Activated naive CD4-positive, alpha-beta T cell treated with anti-CD3 and anti-CD28 coated beads, Interleukin-2, amount 50 U/mL, for 72 hours (primary cell): ENCODE data around the gene TNRC6C. TPM values are rescaled to one million over a fixed set of nuclear protein-coding genes. Genes with fewer than 3 reads are reported as not detected.
"Not testable (repeated sequence)": the region's sequence is repeated elsewhere in the genome, so short reads cannot be mapped to it uniquely, and the experiment has no call there.

Experiments
- ATAC-seq, 2 donors: fragments of 150-1000 bp; cut with Tn5 transposase; 2 replicates each; pipeline ENCODE4 v1.10.0; 2021; ENCODE audit warnings: mild to moderate bottlenecking in 2 of 2, moderate library complexity in 2 of 2
- DNase-seq, 2 donors: peaks; one replicate each; pipeline ENCODE4 v3.0.0; 2021 to 2022; ENCODE audit warnings: low spot score in 2 of 2
- H3K27ac Mint-ChIP-seq, 2 donors: one replicate each; pipeline ENCODE4 v1.8.0; 2022; ENCODE audit warnings: mild to moderate bottlenecking in 2 of 2, mixed read lengths in 2 of 2
- H3K36me3 Mint-ChIP-seq, 2 donors: one replicate each; pipeline ENCODE4 v1.8.0; 2022; ENCODE audit warnings: mixed read lengths in 2 of 2
- H3K9me3 Mint-ChIP-seq, 2 donors: one replicate each; pipeline ENCODE4 v1.8.0; 2022; ENCODE audit warnings: mixed read lengths in 2 of 2
- total RNA-seq, 2 donors: library from RNA; stranded (reverse); gene quantifications; one replicate each; pipeline ENCODE4 v1.2.3, GENCODE V29; 2022

Gene TNRC6C
- total RNA-seq, 2 donors from 2014 or later, result 13.4 to 28.8 TPM

- Mint-ChIP-seq H3K36me3 (peaks cover 0 to 1% of the 10 kb centered on the region in 2 donors), H3K27ac (no peak overlapping the region), H3K9me3 (no peaks in the 10 kb centered on the region)
- ATAC-seq (no peak), DNase-seq (no peak)
Measured at GRCh38 chr17:77952368-77952767, 6.1 kb upstream of the TNRC6C start.

DNA sequence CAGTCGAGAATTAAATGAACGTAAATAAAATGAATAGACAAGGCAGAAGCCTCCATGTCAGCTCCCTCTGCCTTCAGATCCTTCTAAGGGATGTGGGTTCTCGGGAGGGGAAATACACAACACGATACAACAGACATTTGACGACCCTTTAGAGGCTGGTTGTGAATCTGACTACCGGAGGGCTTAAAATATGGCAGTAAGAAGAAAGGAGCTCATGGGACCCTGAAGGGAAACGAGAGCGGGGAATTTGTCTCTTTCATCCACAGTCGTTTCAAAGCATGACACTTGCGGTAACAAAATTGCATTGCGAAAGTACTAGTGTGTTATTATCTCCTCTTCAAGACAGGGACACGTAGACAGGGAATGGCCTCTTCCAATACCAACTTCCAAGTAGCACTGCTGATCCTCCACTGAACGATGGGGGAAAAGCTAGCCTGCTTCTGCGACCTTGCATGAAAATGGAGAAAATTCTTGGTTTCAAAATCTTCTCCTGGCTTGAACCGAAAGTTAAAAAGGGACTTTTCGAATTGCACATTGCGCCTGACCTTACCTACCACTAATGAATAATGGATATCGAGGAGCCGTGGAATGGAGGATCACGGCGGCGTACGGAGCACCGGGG is 1.2 kb upstream of the TNRC6C start:
- H3K36me3 Mint-ChIP-seq, result peaks cover 11 to 16% of the 10 kb centered on the region in 2 donors
- ATAC-seq, result peak in 1 of 2 donors; percentile 5
- H3K9me3 Mint-ChIP-seq, result no peaks in the 10 kb centered on the region
- peak in 1 of 2 donors; percentile 6 for DNase-seq
- peak overlapping the region; percentile 94 to 96 for H3K27ac Mint-ChIP-seq

GRCh38 chr17:77958716-77959125 is 218 bp downstream of the TNRC6C start:
- Mint-ChIP-seq H3K27ac (peak overlapping the region in 1 of 2 donors; percentile 94), H3K36me3 (peaks cover 11 to 16% of the 10 kb centered on the region in 2 donors), H3K9me3 (no peaks in the 10 kb centered on the region)
- DNase-seq, result no peak
- no peak for ATAC-seq

DNA sequence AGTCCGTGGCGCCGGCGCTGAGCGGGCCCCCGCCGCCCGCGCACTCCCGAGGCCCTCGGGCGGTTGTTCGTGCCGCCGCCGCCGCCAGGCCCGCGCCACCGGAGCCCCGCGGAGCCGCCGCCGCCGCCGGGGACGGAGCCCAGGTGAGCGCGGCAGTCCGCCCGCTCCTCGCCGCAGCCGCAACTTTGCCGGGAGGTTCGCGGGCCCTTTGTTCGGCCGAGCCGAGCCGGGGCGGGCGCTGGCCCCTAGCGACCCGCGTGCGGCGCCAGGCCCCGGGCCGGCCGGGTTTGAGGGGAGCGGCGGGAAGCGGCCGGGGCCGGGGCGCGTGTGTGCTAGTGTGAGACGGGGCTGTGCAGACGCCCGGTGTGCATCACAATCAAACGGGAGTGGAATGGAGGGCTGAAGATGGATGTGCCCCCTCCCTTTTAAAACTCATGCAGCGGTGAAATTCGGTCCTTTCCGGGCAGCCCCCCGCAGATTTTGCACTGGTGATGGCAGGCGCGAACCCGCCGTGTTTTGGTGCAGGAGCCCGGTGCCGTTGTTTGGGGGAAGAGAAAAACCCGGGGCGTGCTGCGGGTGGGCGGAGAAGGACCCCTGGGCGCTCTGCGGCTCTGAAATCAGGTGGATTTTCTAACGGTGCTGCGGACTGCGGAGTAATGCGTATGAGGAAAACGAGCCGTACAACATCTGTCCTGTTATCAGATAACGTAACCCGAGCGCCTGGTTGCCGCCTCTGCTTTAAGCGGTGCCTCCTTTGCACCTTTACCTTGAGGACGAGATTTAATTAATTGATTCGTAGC is 823 bp downstream of the TNRC6C start:
- peak; percentile 45 to 59 for DNase-seq
- Mint-ChIP-seq H3K27ac (peak overlapping the region; percentile 86 to 96), H3K36me3 (peaks cover 11 to 16% of the 10 kb centered on the region in 2 donors), H3K9me3 (no peaks in the 10 kb centered on the region)
- ATAC-seq, result no peak

DNA sequence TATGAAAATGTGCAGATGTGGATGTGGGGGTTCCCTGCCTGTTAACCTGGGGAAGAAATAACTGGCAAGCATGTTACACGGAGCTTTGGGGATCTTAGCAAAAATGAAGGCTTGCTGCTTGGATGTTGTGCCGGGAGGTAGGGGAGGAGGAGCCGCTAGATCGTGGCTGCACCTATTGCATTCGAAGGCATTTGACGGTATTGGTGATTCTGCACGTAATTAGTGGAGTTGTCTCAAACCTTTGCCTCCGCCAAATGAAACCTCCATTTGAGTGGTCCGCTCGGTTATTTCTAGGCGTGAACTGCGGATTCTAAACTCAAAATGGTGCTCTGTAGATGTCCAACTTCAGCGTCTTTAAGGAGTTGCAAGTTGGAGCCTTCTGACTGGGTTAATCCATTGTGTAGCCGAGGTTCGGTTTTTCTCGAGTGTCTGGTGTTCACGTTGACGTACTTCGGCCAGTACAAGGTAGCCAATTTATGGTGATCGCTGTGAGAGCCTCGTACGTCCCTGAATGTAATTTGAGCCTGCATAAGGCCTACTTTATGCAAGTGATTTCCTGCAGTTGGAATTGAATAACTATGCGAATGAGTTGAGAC is 1.5 kb downstream of the TNRC6C start:
- Mint-ChIP-seq H3K27ac (peak overlapping the region; percentile 86 to 96), H3K9me3 (no peaks in the 10 kb centered on the region), H3K36me3 (peaks cover 11 to 16% of the 10 kb centered on the region in 2 donors)
- ATAC-seq (peak in 1 of 2 donors; percentile 21), DNase-seq (no peak)

GRCh38 chr17:77961741-77962140 is 3.2 kb downstream of the TNRC6C start:
- DNase-seq (no peak), ATAC-seq (no peak)
- H3K36me3 Mint-ChIP-seq, result peaks cover 11 to 16% of the 10 kb centered on the region in 2 donors
- no peak overlapping the region for H3K27ac Mint-ChIP-seq
- H3K9me3 Mint-ChIP-seq, result no peaks in the 10 kb centered on the region

DNA sequence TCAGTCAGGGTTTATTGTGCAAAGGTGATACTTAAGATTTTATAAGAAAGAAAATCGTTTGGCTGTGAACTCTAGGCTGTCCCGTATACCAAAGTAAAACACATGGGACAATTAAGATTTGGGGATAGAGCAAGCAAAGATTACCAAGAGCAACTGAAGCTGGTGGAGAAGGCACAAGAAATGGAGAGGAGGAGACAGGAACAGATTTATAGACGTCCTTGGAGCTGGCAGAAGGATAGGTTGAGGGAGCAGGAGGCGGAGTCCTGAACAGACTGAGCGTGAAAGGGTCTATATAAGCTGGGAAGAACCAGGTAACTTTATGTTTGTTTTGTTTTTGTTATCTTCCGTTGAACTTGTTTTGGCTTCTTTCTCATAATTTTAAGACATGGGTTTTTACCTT is 3.8 kb downstream of the TNRC6C start:
- no peak overlapping the region for H3K27ac Mint-ChIP-seq
- peaks cover 11 to 15% of the 10 kb centered on the region in 2 donors for H3K36me3 Mint-ChIP-seq
- no peaks in the 10 kb centered on the region for H3K9me3 Mint-ChIP-seq

GRCh38 chr17:77963441-77963840 is 4.9 kb downstream of the TNRC6C start:
- peaks cover 11% of the 10 kb centered on the region in 2 donors for H3K36me3 Mint-ChIP-seq
- no peaks in the 10 kb centered on the region for H3K9me3 Mint-ChIP-seq
- H3K27ac Mint-ChIP-seq, result no peak overlapping the region
- ATAC-seq (peak; percentile 12 to 32), DNase-seq (peak in 1 of 2 donors; percentile 13)

More for the DNA sequence above, 3.8 kb downstream of the TNRC6C start:
- ATAC-seq, result no peak
- DNase-seq, result no peak

- Mint-ChIP-seq H3K9me3 (no peaks in the 10 kb centered on the region), H3K27ac (no peak overlapping the region), H3K36me3 (peaks cover 0 to under 1% of the 10 kb centered on the region in 2 donors)
- ATAC-seq (no peak), DNase-seq (no peak)
Measured at GRCh38 chr17:77965352-77965751, 6.8 kb downstream of the TNRC6C start.

- Mint-ChIP-seq H3K36me3 (no peaks in the 10 kb centered on the region), H3K27ac (no peak overlapping the region), H3K9me3 (no peaks in the 10 kb centered on the region)
- ATAC-seq (no peak), DNase-seq (no peak)
Measured at GRCh38 chr17:77966476-77966875, 8.0 kb downstream of the TNRC6C start.

DNA sequence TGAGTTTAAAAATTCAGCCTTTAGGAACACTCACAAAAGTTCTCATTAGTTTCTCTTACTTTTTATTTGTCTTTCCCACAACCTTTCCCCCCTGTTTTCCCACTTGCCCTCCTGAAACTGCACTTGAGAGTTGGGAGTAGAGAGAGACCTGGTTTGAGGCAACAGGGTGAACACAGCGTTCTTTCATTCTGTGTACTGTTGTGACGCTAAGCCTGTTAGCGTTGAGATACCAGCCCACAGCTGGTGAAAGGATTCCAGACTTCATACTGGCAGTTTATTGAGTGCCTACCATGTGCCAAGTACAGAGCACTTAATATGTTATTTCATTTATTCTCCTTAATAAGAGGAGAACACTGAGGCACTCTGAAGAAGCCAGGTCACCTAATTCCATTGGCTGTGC is 10.3 kb downstream of the TNRC6C start:
- H3K36me3 Mint-ChIP-seq, result no peaks in the 10 kb centered on the region
- DNase-seq (no peak), ATAC-seq (no peak)
- H3K9me3 Mint-ChIP-seq, result no peaks in the 10 kb centered on the region
- no peak overlapping the region for H3K27ac Mint-ChIP-seq

DNA sequence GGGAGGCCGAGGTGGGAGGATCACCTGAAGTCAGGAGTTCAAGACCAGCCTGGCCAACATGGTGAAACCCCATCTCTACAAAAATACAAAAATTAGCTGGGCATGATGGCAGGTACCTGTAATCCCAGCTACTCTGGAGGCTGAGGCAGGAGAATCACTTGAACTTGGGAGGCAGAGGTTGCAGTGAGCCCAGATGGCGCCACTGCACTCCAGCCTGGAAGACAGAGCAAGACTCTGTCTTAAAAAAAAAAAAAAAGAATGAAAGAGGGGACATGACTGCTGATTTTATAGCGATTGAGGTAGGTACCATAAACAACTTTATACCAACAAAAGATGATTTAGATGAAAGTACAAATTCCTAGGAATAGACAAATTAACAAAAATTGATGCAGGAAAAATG is 13.8 kb downstream of the TNRC6C start:
- DNase-seq, H3K36me3 Mint-ChIP-seq, ATAC-seq, H3K9me3 Mint-ChIP-seq: not testable (repeated sequence)
- H3K27ac Mint-ChIP-seq, result peak overlapping the region in 1 of 2 donors; percentile 58

GRCh38 chr17:77973953-77974352 is 15.4 kb downstream of the TNRC6C start:
- H3K27ac Mint-ChIP-seq, result no peak overlapping the region
- no peaks in the 10 kb centered on the region for H3K9me3 Mint-ChIP-seq
- ATAC-seq (no peak), DNase-seq (no peak)
- H3K36me3 Mint-ChIP-seq, result no peaks in the 10 kb centered on the region

DNA sequence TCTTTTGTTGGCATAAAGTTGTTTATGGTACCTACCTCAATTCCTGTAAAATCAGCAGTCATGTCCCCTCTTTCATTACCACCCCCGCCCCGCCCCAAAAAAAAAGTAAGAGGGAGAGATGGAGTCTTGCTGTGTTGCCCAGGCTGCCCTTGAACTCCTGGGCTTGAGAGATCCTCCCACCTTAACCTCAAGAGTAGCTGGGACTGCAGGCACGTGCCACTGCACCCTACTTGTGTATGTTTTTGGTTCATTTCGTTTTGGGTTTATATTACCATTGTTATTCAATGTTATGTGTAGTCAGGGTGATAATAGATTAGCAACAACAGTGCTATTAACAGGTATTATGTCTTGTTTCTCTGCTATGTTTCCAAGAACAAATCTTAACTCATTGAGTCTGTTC is 15.9 kb downstream of the TNRC6C start:
- DNase-seq (no peak), ATAC-seq (no peak)
- peaks cover 0 to 2% of the 10 kb centered on the region in 2 donors for H3K36me3 Mint-ChIP-seq
- H3K27ac Mint-ChIP-seq, result no peak overlapping the region
- no peaks in the 10 kb centered on the region for H3K9me3 Mint-ChIP-seq

DNA sequence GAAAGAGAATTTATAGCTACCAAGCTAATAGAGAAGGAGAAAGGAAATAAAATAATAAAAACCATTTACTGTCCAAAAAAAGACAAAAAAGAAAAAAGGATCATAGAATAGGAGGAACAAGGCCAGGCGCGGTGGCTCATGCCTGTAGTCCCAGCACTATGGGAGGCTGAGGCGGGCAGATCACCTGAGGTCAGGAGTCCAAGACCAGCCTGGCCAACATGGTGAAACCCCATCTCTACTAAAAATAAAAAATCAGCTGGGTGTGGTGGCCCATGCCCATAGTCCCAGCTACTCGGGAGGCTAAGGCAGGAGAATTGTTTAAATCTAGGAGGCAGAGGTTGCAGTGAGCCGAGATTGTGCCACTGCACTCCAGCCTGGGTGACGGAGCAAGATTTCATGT is 23.9 kb downstream of the TNRC6C start:
- ATAC-seq, DNase-seq, H3K9me3 Mint-ChIP-seq, H3K27ac Mint-ChIP-seq: not testable (repeated sequence)
- H3K36me3 Mint-ChIP-seq, result peaks cover 11 to 12% of the 10 kb centered on the region in 2 donors

- ATAC-seq (no peak), DNase-seq (no peak)
- H3K27ac Mint-ChIP-seq, result no peak overlapping the region
- no peaks in the 10 kb centered on the region for H3K36me3 Mint-ChIP-seq
- peaks cover 0 to 5% of the 10 kb centered on the region in 2 donors for H3K9me3 Mint-ChIP-seq
Measured at GRCh38 chr17:77990301-77990700, 31.8 kb downstream of the TNRC6C start.

DNA sequence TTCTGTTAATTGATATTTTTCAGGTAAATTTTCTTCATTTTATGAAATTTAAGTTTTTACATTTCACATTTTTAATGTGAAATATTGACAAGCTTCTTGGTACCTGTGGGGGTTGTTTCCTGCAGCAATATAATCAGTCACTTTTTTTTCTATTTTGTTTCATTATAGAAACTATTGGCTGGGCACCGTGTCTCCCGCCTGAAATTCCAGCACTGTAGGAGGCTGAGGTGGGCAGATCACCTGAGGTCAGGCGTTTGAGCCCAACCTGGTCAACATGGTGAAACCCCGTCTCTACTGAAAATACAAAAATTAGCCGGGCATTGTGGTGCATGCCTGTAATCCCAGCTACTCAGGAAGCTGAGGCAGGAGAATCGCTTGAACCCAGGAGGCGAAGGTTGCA is 35.2 kb downstream of the TNRC6C start:
- ATAC-seq, H3K27ac Mint-ChIP-seq, DNase-seq, H3K9me3 Mint-ChIP-seq, H3K36me3 Mint-ChIP-seq: not testable (repeated sequence)
